ENCODE data around the gene MRPS2. TPM values are rescaled to one million over a fixed set of nuclear protein-coding genes. Genes with fewer than 3 reads are reported as not detected.

The MRPS2 gene
- total and polyA plus RNA-seq, 9 of the 15 experiments (the other 6 are each of a cell fraction or from before 2014, with no cell fraction given) = 8.0 to 167 (median 81.3) TPM

- H2AFZ ChIP-seq (ENCODE audit: low read depth, low read length) = no peak overlapping the region
- peaks cover 51% of the 10 kb centered on the region; the same call in 1 of the 3 replicates for H3K36me3 ChIP-seq (ENCODE audit: control insufficient read depth, insufficient read depth, low read length)
- TF ChIP-seq EZH2 (IDR thresholded peaks at IDR 0.05; ENCODE audit: borderline replicate concordance, low read depth, low read length) = no peak
- TF ChIP-seq TAF1 (IDR thresholded peaks at IDR 0.05; ENCODE audit: control insufficient read depth, extremely low read depth, insufficient read depth, low read length, severe bottlenecking) = no peak
- TF ChIP-seq STAT6 (CRISPR knock-in tag; IDR thresholded peaks at IDR 0.05) = no peak
- TF ChIP-seq ZNF311 (CRISPR knock-in tag; IDR thresholded peaks at IDR 0.05) = no peak
- no peak for TF ChIP-seq MXD1 (CRISPR knock-in tag; IDR thresholded peaks at IDR 0.05; ENCODE audit: borderline replicate concordance, poor library complexity, severe bottlenecking)
- TF ChIP-seq ZNF133 (CRISPR knock-in tag; IDR thresholded peaks at IDR 0.05) = no peak
- TF ChIP-seq NELFE (IDR thresholded peaks at IDR 0.05; ENCODE audit: insufficient read depth, insufficient read length) = no peak
- no peak for TF ChIP-seq ARNT (IDR thresholded peaks at IDR 0.05)
- TF ChIP-seq HOXB6 (CRISPR knock-in tag; IDR thresholded peaks at IDR 0.05; ENCODE audit: borderline replicate concordance) = no peak
- TF ChIP-seq TOE1 (IDR thresholded peaks at IDR 0.05; ENCODE audit: borderline replicate concordance) = no peak
- TF ChIP-seq TOE1 (CRISPR knock-in tag; IDR thresholded peaks at IDR 0.05; ENCODE audit: borderline replicate concordance, low read depth) = no peak
- no peak for TF ChIP-seq LCOR (CRISPR knock-in tag; IDR thresholded peaks at IDR 0.05)
- no peak for TF ChIP-seq HDAC6 (IDR thresholded peaks at IDR 0.05; ENCODE audit: low read depth, low read length)
- no peak for TF ChIP-seq KDM5B (IDR thresholded peaks at IDR 0.05; ENCODE audit: insufficient replicate concordance, low read depth, low read length)
- TF ChIP-seq SMARCB1 (IDR thresholded peaks at IDR 0.05; ENCODE audit: insufficient read length, low read depth) = no peak
- TF ChIP-seq ZNF766 (CRISPR knock-in tag; conservative IDR thresholded peaks at IDR 0.05) = no peak
- TF ChIP-seq ZZZ3 (IDR thresholded peaks at IDR 0.05) = no peak
- no peak for TF ChIP-seq NBN (IDR thresholded peaks at IDR 0.05; ENCODE audit: low read depth)
- peaks cover 2 to 12% of the 10 kb centered on the region in 2 experiments; a peak in 2 of 5 replicates for H3K4me1 ChIP-seq (replicated peaks in 1 of 2; ENCODE audit: control insufficient read depth in 2 of 2, insufficient read depth in 2 of 2, low read length in 2 of 2)
- H3K4me3 ChIP-seq = no peak overlapping the region
- no peak overlapping the region for H3K27ac ChIP-seq (ENCODE audit: extremely low read depth, low read depth, low read length)
- H4K20me1 ChIP-seq (replicated peaks; ENCODE audit: control insufficient read depth, insufficient read depth, low read length) = no peaks in the 10 kb centered on the region
- H3K4me2 ChIP-seq (ENCODE audit: insufficient read depth, low read length) = no peak overlapping the region
- intact Hi-C loops (cut with micrococcal nuclease) (no loop called here), in situ Hi-C loops (cut with MboI) (no loop called here)
- CTCF ChIA-PET (ENCODE audit: low intra/inter-chr PET ratio) = no interaction called here
- no peak overlapping the region; a peak in 1 of 4 replicates for H3K9ac ChIP-seq (ENCODE audit: insufficient read depth in 1 of 2, low read depth in 2 of 2, low read length in 2 of 2)
- no peak for DNase-seq (ENCODE audit: extremely low read depth in 1 of 4, low spot score in 3 of 4)
- H3K79me2 ChIP-seq (ENCODE audit: control insufficient read depth, insufficient read depth, low read length) = no peaks in the 10 kb centered on the region
- no peaks in the 10 kb centered on the region for H3K9me3 ChIP-seq (replicated peaks; ENCODE audit: control insufficient read depth, insufficient read depth, low read depth, low read length)
- no peaks in the 10 kb centered on the region for H3K27me3 ChIP-seq (ENCODE audit: control insufficient read depth in 2 of 2, insufficient read depth in 2 of 2, low read length in 2 of 2)
- POLR2A ChIA-PET = interaction anchor here (0.5 to 1.2 kb wide), 4 partner anchors 11 to 87 kb away, joined by 3 to 5 read pairs (median 4); no protein-coding TSS in a partner anchor
- BruUV-seq (replicated peaks) = no TSS peak
- H3K9me1 ChIP-seq (ENCODE audit: control insufficient read depth, insufficient read depth, low read length) = no peaks in the 10 kb centered on the region
- no peak for FAIRE-seq
- WGBS (ENCODE audit: insufficient coverage, low coverage, missing lambda C conversion rate) = 94% methylated on average over 18 of the region's 18 CpGs
- no peak for ATAC-seq
Observed at GRCh38 chr9:135488013-135488330, 12.5 kb upstream of the MRPS2 start.
